Measurements from ENCODE around the gene NBPF11. TPM values are rescaled to one million over a fixed set of nuclear protein-coding genes. Genes with fewer than 3 reads are reported as not detected.
A peak's percentile ranks its signal among the peaks of the same experiment; 100 is the strongest.
"Not testable (repeated sequence)": the region's sequence is repeated elsewhere in the genome, so short reads cannot be mapped to it uniquely, and the experiment has no call there.

The NBPF11 gene
- total and polyA plus RNA-seq, 7 experiments from 2014 or later = 2.6 to 37.8 (median 29.0) TPM

DNA sequence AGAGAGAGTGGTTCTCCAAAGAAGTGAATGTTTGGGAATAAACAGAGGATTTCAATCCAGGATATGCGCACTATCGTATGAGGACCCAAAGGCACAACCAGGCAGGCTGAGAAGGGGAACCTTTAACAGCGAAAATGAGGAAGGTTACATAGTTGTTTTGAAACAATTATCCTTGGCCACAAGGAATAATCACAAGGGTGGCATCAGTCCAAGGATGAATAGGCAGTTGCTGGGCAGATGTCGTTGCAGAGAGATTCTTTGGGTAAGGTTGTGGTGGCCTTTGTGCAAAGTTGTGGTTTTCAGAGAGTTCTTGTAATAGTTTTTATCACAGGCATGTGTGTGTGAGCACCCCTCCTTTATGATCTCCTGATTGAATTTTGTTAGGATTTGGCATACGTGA is 94.7 kb downstream of the NBPF11 start:
- peaks cover 0 to 16% (median 10%) of the 10 kb centered on the region in 5 donors for H3K27me3 Mint-ChIP-seq
- H3K9me3 Mint-ChIP-seq; POLR2A ChIA-PET; H3K27ac Mint-ChIP-seq; H3K4me3 ChIP-seq (ENCODE audit: low read length); H3K27ac ChIP-seq (ENCODE audit: low read depth, low read length); CTCF ChIA-PET; H3K36me3 Mint-ChIP-seq; H3K4me1 ChIP-seq (ENCODE audit: control insufficient read depth in 2 of 2, insufficient read depth in 2 of 2, low read length in 2 of 2); H3K36me3 ChIP-seq (ENCODE audit: control insufficient read depth in 2 of 3, insufficient read depth in 3 of 3, low read length in 3 of 3); intact Hi-C loops (cut with micrococcal nuclease); H3K27me3 ChIP-seq (ENCODE audit: control insufficient read depth in 2 of 2, insufficient read depth in 2 of 2, low read length in 2 of 2); H3K9me3 ChIP-seq (ENCODE audit: control insufficient read depth in 2 of 3, low read length in 3 of 3); H3K4me1 Mint-ChIP-seq; DNase-seq; H3K4me3 Mint-ChIP-seq: not testable (repeated sequence)
- peak; percentile 76 for ATAC-seq

Other genes with a start within 250 kb of the NBPF11 start
- gene GJA8, start 249.5 kb downstream of the NBPF11 start, total RNA-seq = not detected
- gene GJA8, start 249.5 kb downstream of the NBPF11 start, polyA plus RNA-seq = not detected
- 10 to 100 TPM; 16.3 to 36.6 (median 27.5) TPM for gene GPR89B, start 223.9 kb downstream of the NBPF11 start, total RNA-seq
- gene GPR89B, start 223.9 kb downstream of the NBPF11 start, polyA plus RNA-seq = 10 to 100 TPM; 13.3 to 19.6 TPM